ENCODE results near the gene CASP4. TPM values are rescaled to one million over a fixed set of nuclear protein-coding genes. Genes with fewer than 3 reads are reported as not detected.
A peak's percentile ranks its signal among the peaks of the same experiment; 100 is the strongest.

The CASP4 gene
- total RNA-seq, 3 donors from 2014 or later (not counting 1 experiment from before 2014, with no cell fraction given): 132 to 156 (median 149) TPM

GRCh38 chr11:105003151-105003550 is 34.8 kb upstream of the CASP4 start:
- no peaks in the 10 kb centered on the region for H3K27me3 Mint-ChIP-seq (ENCODE audit: low read depth in 2 of 2)
- H3K36me3 ChIP-seq (ENCODE audit: control insufficient read depth, insufficient read depth, low read length): no peaks in the 10 kb centered on the region
- peaks cover 6 to 7% of the 10 kb centered on the region in 2 donors for H3K4me1 Mint-ChIP-seq
- no peaks in the 10 kb centered on the region for H3K9me3 ChIP-seq (ENCODE audit: control insufficient read depth, insufficient read depth, low read length)
- H3K4me1 ChIP-seq (ENCODE audit: control insufficient read depth, insufficient read depth, low read length): no peaks in the 10 kb centered on the region
- DNase-seq (no peak), ATAC-seq (no peak)
- TF ChIP-seq CTCF (IDR thresholded peaks at IDR 0.05): no peak
- no peaks in the 10 kb centered on the region for H3K36me3 Mint-ChIP-seq
- H3K27ac Mint-ChIP-seq: no peak overlapping the region
- H3K27ac ChIP-seq (ENCODE audit: low read length): no peak overlapping the region
- H3K4me3 ChIP-seq (ENCODE audit: low read length): no peak overlapping the region
- no peak overlapping the region for H3K4me3 Mint-ChIP-seq
- no peaks in the 10 kb centered on the region for H3K9me3 Mint-ChIP-seq
- intact Hi-C loops (cut with micrococcal nuclease): loop anchor here (5.0 to 10.0 kb wide), 4 partner anchors 58 to 1321 kb away; no protein-coding TSS in a partner anchor
- 71% methylated on average over 1 of the region's 2 CpGs for WGBS (ENCODE audit: insufficient coverage)
- H3K27me3 ChIP-seq (ENCODE audit: control insufficient read depth, insufficient read depth, low read length): no peaks in the 10 kb centered on the region

DNA sequence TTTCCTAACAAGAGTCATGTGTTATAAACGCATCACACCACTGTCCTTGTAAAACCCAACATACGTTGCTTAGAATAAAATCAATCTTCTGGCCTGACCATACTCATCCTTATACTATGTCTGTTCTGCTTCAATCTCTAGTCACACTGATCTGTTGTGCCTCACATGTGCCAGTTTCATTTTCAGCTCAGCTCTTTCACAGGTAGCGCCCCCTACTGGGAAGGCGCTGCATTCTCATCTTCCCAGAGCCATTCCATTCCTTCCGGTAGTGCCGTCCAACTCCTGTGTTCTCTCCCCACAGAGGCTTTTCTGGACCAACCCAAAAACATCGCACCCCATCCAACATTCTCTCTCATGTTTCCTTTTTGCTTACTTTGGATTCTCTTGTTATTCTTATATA is 32.4 kb upstream of the CASP4 start:
- peak; percentile 90 for TF ChIP-seq CTCF (IDR thresholded peaks at IDR 0.05)
- H3K9me3 ChIP-seq (ENCODE audit: control insufficient read depth, insufficient read depth, low read length): no peaks in the 10 kb centered on the region
- ATAC-seq: peak; percentile 83 to 92 (median 89)
- 84% methylated on average over 7 of the region's 7 CpGs for WGBS (ENCODE audit: insufficient coverage)
- DNase-seq: peak; percentile 40 to 77
- no peaks in the 10 kb centered on the region for H3K9me3 Mint-ChIP-seq
- H3K4me3 ChIP-seq (ENCODE audit: low read length): no peak overlapping the region
- H3K36me3 Mint-ChIP-seq: no peaks in the 10 kb centered on the region
- H3K27me3 ChIP-seq (ENCODE audit: control insufficient read depth, insufficient read depth, low read length): no peaks in the 10 kb centered on the region
- intact Hi-C loops (cut with micrococcal nuclease): loop anchor here (1.0 to 10.0 kb wide), 5 partner anchors 56 to 1318 kb away; no protein-coding TSS in a partner anchor
- no peak overlapping the region for H3K27ac ChIP-seq (ENCODE audit: low read length)
- peaks cover 6 to 7% of the 10 kb centered on the region in 2 donors for H3K4me1 Mint-ChIP-seq
- no peaks in the 10 kb centered on the region for H3K36me3 ChIP-seq (ENCODE audit: control insufficient read depth, insufficient read depth, low read length)
- no peaks in the 10 kb centered on the region for H3K27me3 Mint-ChIP-seq (ENCODE audit: low read depth in 2 of 2)
- no peaks in the 10 kb centered on the region for H3K4me1 ChIP-seq (ENCODE audit: control insufficient read depth, insufficient read depth, low read length)
- H3K27ac Mint-ChIP-seq: no peak overlapping the region
- no peak overlapping the region for H3K4me3 Mint-ChIP-seq

- Histone ChIP-seq H3K4me1 (ENCODE audit: control insufficient read depth, insufficient read depth, low read length) (no peaks in the 10 kb centered on the region), H3K4me3 (ENCODE audit: low read length) (no peak overlapping the region), H3K27ac (ENCODE audit: low read length) (no peak overlapping the region), H3K36me3 (ENCODE audit: control insufficient read depth, insufficient read depth, low read length) (no peaks in the 10 kb centered on the region), H3K9me3 (ENCODE audit: control insufficient read depth, insufficient read depth, low read length) (no peaks in the 10 kb centered on the region), H3K27me3 (ENCODE audit: control insufficient read depth, insufficient read depth, low read length) (no peaks in the 10 kb centered on the region)
- intact Hi-C loops (cut with micrococcal nuclease): loop anchor here (1.0 to 10.0 kb wide), 5 partner anchors 55 to 1318 kb away; no protein-coding TSS in a partner anchor
- DNase-seq (peak in 1 of 2 donors; percentile 40), ATAC-seq (peak in 1 of 3 donors; percentile 26)
- peaks cover 7% of the 10 kb centered on the region in 2 donors for H3K4me1 Mint-ChIP-seq
- WGBS (ENCODE audit: insufficient coverage): 98% methylated on average over 5 of the region's 5 CpGs
- no peak overlapping the region for H3K27ac Mint-ChIP-seq
- no peaks in the 10 kb centered on the region for H3K27me3 Mint-ChIP-seq (ENCODE audit: low read depth in 2 of 2)
- TF ChIP-seq CTCF (IDR thresholded peaks at IDR 0.05): no peak
- H3K36me3 Mint-ChIP-seq: no peaks in the 10 kb centered on the region
- H3K4me3 Mint-ChIP-seq: no peak overlapping the region
- no peaks in the 10 kb centered on the region for H3K9me3 Mint-ChIP-seq
These were observed 31.8 kb upstream of the CASP4 start for GRCh38 chr11:105000167-105000566.

DNA sequence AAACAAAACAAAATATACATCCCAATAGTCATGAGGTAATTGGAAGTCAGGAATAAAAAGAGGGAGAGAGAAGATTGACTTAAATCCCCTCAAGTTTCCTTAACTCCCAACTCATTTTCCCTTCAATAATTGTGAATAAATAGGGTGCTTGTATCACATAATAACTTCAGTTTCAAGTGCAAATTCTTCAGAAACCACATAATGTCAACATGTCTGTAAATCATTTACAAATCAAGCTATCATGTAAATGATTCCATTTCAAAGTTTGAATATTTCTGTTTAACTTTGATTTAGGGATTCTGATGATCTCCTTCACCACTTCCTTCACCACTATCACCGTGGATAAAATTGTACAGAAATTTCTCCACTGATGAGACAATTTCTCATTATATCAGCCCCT is 31.3 kb upstream of the CASP4 start:
- Mint-ChIP-seq H3K9me3 (no peaks in the 10 kb centered on the region), H3K27me3 (ENCODE audit: low read depth in 2 of 2) (no peaks in the 10 kb centered on the region), H3K4me1 (peaks cover 7 to 11% of the 10 kb centered on the region in 2 donors), H3K4me3 (no peak overlapping the region), H3K36me3 (no peaks in the 10 kb centered on the region), H3K27ac (no peak overlapping the region)
- no peak overlapping the region for H3K27ac ChIP-seq (ENCODE audit: low read length)
- no peaks in the 10 kb centered on the region for H3K36me3 ChIP-seq (ENCODE audit: control insufficient read depth, insufficient read depth, low read length)
- no peak for TF ChIP-seq CTCF (IDR thresholded peaks at IDR 0.05)
- no peak overlapping the region for H3K4me3 ChIP-seq (ENCODE audit: low read length)
- H3K9me3 ChIP-seq (ENCODE audit: control insufficient read depth, insufficient read depth, low read length): no peaks in the 10 kb centered on the region
- H3K27me3 ChIP-seq (ENCODE audit: control insufficient read depth, insufficient read depth, low read length): no peaks in the 10 kb centered on the region
- no peak for ATAC-seq
- no peak for DNase-seq
- no CpG with 5 or more reads among the region's 1 CpG for WGBS (ENCODE audit: insufficient coverage)
- intact Hi-C loops (cut with micrococcal nuclease): loop anchor here (1.0 to 10.0 kb wide), 5 partner anchors 55 to 1317 kb away; no protein-coding TSS in a partner anchor
- H3K4me1 ChIP-seq (ENCODE audit: control insufficient read depth, insufficient read depth, low read length): no peaks in the 10 kb centered on the region

Measured in natural killer cell (primary cell).